ENCODE data around the gene EFHC1. TPM values are rescaled to one million over a fixed set of nuclear protein-coding genes. Genes with fewer than 3 reads are reported as not detected.

EFHC1 gene
- polyA plus RNA-seq, 1 donor from 2014 or later = 173 TPM

GRCh38 chr6:52515219-52515960 is 95.2 kb downstream of the EFHC1 start:
- H3K27me3 ChIP-seq (ENCODE audit: insufficient read depth, low read depth, low read length) = no peaks in the 10 kb centered on the region
- no peak overlapping the region for H3K4me2 ChIP-seq (ENCODE audit: low read length)
- H2AFZ ChIP-seq (ENCODE audit: low read depth, low read length) = no peak overlapping the region
- H3K9ac ChIP-seq (ENCODE audit: low read length) = no peak overlapping the region
- no peaks in the 10 kb centered on the region for H4K20me1 ChIP-seq (ENCODE audit: insufficient read depth)
- no peaks in the 10 kb centered on the region for H3F3A ChIP-seq (ENCODE audit: insufficient read depth, low read length, poor library complexity, severe bottlenecking)
- no peaks in the 10 kb centered on the region for H3K9me3 ChIP-seq (ENCODE audit: low read length)
- TF ChIP-seq SMC3 (conservative IDR thresholded peaks at IDR 0.05; ENCODE audit: poor library complexity) (no peak), MXI1 (conservative IDR thresholded peaks at IDR 0.05; ENCODE audit: poor library complexity, severe bottlenecking) (no peak), EP300 (conservative IDR thresholded peaks at IDR 0.05; ENCODE audit: poor library complexity, severe bottlenecking) (no peak), TAF1 (IDR thresholded peaks at IDR 0.05; ENCODE audit: low read depth) (no peak), POLR2AphosphoS5 (IDR thresholded peaks at IDR 0.05) (no peak), EZH2 (IDR thresholded peaks at IDR 0.05; ENCODE audit: borderline replicate concordance, insufficient read depth, low read length, poor library complexity, severe bottlenecking) (no peak), RAD21 (conservative IDR thresholded peaks at IDR 0.05) (no peak)
- TF ChIP-seq, protein P1, sequence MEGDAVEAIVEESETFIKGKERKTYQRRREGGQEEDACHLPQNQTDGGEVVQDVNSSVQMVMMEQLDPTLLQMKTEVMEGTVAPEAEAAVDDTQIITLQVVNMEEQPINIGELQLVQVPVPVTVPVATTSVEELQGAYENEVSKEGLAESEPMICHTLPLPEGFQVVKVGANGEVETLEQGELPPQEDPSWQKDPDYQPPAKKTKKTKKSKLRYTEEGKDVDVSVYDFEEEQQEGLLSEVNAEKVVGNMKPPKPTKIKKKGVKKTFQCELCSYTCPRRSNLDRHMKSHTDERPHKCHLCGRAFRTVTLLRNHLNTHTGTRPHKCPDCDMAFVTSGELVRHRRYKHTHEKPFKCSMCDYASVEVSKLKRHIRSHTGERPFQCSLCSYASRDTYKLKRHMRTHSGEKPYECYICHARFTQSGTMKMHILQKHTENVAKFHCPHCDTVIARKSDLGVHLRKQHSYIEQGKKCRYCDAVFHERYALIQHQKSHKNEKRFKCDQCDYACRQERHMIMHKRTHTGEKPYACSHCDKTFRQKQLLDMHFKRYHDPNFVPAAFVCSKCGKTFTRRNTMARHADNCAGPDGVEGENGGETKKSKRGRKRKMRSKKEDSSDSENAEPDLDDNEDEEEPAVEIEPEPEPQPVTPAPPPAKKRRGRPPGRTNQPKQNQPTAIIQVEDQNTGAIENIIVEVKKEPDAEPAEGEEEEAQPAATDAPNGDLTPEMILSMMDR (IDR thresholded peaks at IDR 0.05; ENCODE audit: poor library complexity, severe bottlenecking) = no peak
- TF ChIP-seq, protein P2, sequence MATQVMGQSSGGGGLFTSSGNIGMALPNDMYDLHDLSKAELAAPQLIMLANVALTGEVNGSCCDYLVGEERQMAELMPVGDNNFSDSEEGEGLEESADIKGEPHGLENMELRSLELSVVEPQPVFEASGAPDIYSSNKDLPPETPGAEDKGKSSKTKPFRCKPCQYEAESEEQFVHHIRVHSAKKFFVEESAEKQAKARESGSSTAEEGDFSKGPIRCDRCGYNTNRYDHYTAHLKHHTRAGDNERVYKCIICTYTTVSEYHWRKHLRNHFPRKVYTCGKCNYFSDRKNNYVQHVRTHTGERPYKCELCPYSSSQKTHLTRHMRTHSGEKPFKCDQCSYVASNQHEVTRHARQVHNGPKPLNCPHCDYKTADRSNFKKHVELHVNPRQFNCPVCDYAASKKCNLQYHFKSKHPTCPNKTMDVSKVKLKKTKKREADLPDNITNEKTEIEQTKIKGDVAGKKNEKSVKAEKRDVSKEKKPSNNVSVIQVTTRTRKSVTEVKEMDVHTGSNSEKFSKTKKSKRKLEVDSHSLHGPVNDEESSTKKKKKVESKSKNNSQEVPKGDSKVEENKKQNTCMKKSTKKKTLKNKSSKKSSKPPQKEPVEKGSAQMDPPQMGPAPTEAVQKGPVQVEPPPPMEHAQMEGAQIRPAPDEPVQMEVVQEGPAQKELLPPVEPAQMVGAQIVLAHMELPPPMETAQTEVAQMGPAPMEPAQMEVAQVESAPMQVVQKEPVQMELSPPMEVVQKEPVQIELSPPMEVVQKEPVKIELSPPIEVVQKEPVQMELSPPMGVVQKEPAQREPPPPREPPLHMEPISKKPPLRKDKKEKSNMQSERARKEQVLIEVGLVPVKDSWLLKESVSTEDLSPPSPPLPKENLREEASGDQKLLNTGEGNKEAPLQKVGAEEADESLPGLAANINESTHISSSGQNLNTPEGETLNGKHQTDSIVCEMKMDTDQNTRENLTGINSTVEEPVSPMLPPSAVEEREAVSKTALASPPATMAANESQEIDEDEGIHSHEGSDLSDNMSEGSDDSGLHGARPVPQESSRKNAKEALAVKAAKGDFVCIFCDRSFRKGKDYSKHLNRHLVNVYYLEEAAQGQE (IDR thresholded peaks at IDR 0.05; ENCODE audit: borderline replicate concordance) = no peak
- H3K27ac ChIP-seq (ENCODE audit: low read length) = no peak overlapping the region
- no peaks in the 10 kb centered on the region for H3K79me2 ChIP-seq (replicated peaks; ENCODE audit: insufficient read depth, low read length)
- H3K4me3 ChIP-seq (ENCODE audit: low read length) = no peak overlapping the region
- H3K36me3 ChIP-seq (ENCODE audit: insufficient read depth, low read length) = no peaks in the 10 kb centered on the region
- H3K9me2 ChIP-seq (ENCODE audit: insufficient read depth, low read length) = no peaks in the 10 kb centered on the region

DNA sequence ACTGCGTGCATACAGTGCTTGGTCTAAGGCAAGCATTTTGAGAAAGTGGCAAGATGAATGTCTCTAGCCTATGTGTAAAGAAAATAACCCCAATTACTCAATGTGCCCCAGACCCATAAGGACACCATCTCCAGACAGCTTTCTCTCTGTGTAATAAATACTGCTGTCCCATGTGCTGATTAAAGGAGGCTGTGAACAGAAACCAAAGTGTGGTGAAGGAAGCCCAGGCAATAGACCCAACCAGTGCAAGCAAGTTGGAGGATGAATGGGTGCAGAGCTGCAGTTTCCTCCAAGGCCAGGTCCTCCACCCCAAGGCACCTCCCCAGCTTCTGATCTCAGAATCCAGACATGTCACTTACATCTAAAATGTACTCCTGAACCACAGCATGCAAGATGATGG is 96.1 kb downstream of the EFHC1 start:
- no peaks in the 10 kb centered on the region for H3K27me3 ChIP-seq (ENCODE audit: insufficient read depth, low read depth, low read length)
- H3K27ac ChIP-seq (ENCODE audit: low read length) = no peak overlapping the region
- H3K9ac ChIP-seq (ENCODE audit: low read length) = no peak overlapping the region
- no peaks in the 10 kb centered on the region for H3K9me3 ChIP-seq (ENCODE audit: low read length)
- H4K20me1 ChIP-seq (ENCODE audit: insufficient read depth) = no peaks in the 10 kb centered on the region
- no peaks in the 10 kb centered on the region for H3K79me2 ChIP-seq (replicated peaks; ENCODE audit: insufficient read depth, low read length)
- no peak for TF ChIP-seq TAF1 (IDR thresholded peaks at IDR 0.05; ENCODE audit: low read depth)
- no peak overlapping the region for H2AFZ ChIP-seq (ENCODE audit: low read depth, low read length)
- H3K4me3 ChIP-seq (ENCODE audit: low read length) = no peak overlapping the region
- H3K4me2 ChIP-seq (ENCODE audit: low read length) = no peak overlapping the region
- no peaks in the 10 kb centered on the region for H3K9me2 ChIP-seq (ENCODE audit: insufficient read depth, low read length)
- no peaks in the 10 kb centered on the region for H3K36me3 ChIP-seq (ENCODE audit: insufficient read depth, low read length)
- H3F3A ChIP-seq (ENCODE audit: insufficient read depth, low read length, poor library complexity, severe bottlenecking) = no peaks in the 10 kb centered on the region

All from neural cell (in vitro differentiated cells).